VCaP (cell line): ENCODE measurements around the gene THAP11.

ENCODE experiments used
- H3K27ac ChIP-seq: fragments of 450-650 bp; 2 replicates; pipeline ENCODE4 v1.5.1; 2017
- CTCF ChIP-seq: fragments of 450-650 bp; conservative IDR thresholded peaks from 2 replicates; pipeline ENCODE4 v1.5.1; 2017; ENCODE audit warnings: mild to moderate bottlenecking, moderate library complexity

Gene THAP11

GRCh38 chr16:67886387-67886786 lies 44.3 kb downstream of the THAP11 start:
- no peak for TF ChIP-seq CTCF
- no peak overlapping the region for H3K27ac ChIP-seq

- H3K27ac ChIP-seq: no peak overlapping the region
- no peak for TF ChIP-seq CTCF
Measured at GRCh38 chr16:67888331-67888730, 46.2 kb downstream of the THAP11 start.

DNA sequence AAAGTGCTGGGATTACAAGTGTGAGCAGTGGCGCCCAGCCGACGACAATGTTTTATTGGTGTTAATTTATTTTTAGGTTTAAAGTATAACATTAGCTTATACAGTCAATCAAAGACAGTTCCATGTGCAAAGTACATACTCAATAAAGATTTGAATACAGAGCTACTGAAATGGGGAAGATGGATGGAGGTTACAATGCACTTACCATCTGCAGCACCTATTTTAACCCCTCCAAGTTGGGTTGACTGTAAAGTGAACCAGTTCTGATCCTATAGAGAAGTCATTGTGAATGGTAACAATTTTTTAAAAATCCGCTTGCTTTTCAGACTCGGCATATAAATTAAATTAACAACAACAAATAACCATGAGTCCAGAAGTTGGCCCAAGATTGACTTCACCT lies 50.3 kb downstream of the THAP11 start:
- peak overlapping the region; percentile 81 for H3K27ac ChIP-seq
- TF ChIP-seq CTCF: no peak

- peak within 1 kb of the TSS; percentile 81 for H3K27ac ChIP-seq
- no peak for TF ChIP-seq CTCF
Measured at GRCh38 chr16:67892899-67893742, 51.0 kb downstream of the THAP11 start, which contains the start of gene PSKH1. Gene PSKH1, plus strand, starts transcription at chr16:67893254. Its CDS starts 15,496 bp downstream, at chr16:67908750.
